Lower leg skin (tissue), 4 donors: ENCODE data around the gene KRTAP12-1. TPM values are rescaled to one million over a fixed set of nuclear protein-coding genes. Genes with fewer than 3 reads are reported as not detected.
"Not testable (repeated sequence)": the region's sequence is repeated elsewhere in the genome, so short reads cannot be mapped to it uniquely, and the experiment has no call there.

Experiments used
- DNase-seq, 2 donors: peaks; one replicate each; pipeline ENCODE4 v3.0.0-alpha.2; 2019; ENCODE audit warnings: low spot score in 2 of 2
- H3K4me3 ChIP-seq: fragments of 200-600 bp; sonication (generic); 2 replicates; pipeline ENCODE4 v1.5.1; 2017; ENCODE audit warnings: mild to moderate bottlenecking, low read depth; ENCODE audit not compliant: poor library complexity, severe bottlenecking
- POLR2A ChIP-seq, 2 donors: fragments of 450-650 bp; IDR thresholded peaks; one replicate each; pipeline ENCODE4 v1.6.1; 2016 to 2017; ENCODE audit warnings: antibody characterized with exemption in 2 of 2, mild to moderate bottlenecking in 1 of 2, moderate library complexity in 1 of 2
- WGBS, 2 donors: methylation state at CpG; one replicate each; pipeline ENCODE4 v1.1.5; 2018; 5-methylcytosine and 5-hydroxymethylcytosine counted together
- intact Hi-C: fragments of 100-400 bp; cut with DNase I; formaldehyde crosslinking; loops from one replicate; pipeline ENCODE4 v1.15.0; 2023; ENCODE audit warnings: low total_unique reads
- total RNA-seq, 4 donors: library from RNA; depleted of rRNA; stranded (reverse); fragments of >200 nt; gene quantifications; one replicate each; pipeline ENCODE4 v1.1.0, GENCODE V29; 2016
- TF ChIP-seq, protein P1 (sequence below), 3 donors: fragments of 450-650 bp; IDR thresholded peaks; one replicate each; pipeline ENCODE4 v1.5.1; 2016; ENCODE audit warnings: antibody characterized with exemption in 3 of 3, mild to moderate bottlenecking in 3 of 3, moderate library complexity in 2 of 3

The KRTAP12-1 gene
- total RNA-seq, 4 donors from 2014 or later, result 12.3 TPM; not detected in 3

DNA sequence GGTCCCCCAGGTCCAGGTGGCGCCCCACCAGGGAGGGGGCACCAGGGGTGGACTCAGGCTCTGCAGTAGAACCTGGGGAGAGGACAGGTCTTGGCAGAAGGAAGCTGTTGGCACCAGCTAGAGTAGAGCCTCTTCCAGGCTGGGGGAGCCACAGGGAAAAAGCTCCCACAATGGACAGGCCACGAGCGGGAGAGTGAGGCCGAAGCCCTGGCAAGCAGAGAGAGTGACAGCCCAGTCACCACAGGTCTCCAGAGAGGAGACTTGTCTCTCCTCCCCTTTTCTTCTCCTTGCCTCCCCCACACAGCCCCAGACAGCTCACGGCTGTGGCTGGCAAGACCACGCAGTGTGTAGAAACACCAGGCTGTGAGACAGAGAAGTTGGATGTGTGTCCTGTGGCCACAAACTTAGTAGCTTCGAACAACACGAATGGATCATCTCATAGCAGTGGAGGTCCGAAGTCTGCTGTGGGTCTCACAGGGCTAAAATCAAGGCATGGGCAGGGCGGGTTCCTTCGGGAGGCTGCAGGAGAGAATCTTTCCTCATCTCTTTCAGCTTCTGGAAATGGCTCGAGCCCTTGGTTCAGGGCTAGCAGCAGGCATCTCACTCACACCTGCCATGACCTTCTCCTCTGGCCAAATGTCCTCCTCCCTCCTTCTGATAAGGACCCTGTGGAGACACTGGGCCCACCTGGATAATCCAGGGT is 30.8 kb downstream of the KRTAP12-1 start:
- H3K4me3 ChIP-seq, result no peak overlapping the region
- intact Hi-C loops, result no loop called here
- 90 to 94% methylated on average over 12 of the region's 12 CpGs for WGBS, 2 donors
- peak; percentile 4 to 68 for DNase-seq
- TF ChIP-seq, protein P1, sequence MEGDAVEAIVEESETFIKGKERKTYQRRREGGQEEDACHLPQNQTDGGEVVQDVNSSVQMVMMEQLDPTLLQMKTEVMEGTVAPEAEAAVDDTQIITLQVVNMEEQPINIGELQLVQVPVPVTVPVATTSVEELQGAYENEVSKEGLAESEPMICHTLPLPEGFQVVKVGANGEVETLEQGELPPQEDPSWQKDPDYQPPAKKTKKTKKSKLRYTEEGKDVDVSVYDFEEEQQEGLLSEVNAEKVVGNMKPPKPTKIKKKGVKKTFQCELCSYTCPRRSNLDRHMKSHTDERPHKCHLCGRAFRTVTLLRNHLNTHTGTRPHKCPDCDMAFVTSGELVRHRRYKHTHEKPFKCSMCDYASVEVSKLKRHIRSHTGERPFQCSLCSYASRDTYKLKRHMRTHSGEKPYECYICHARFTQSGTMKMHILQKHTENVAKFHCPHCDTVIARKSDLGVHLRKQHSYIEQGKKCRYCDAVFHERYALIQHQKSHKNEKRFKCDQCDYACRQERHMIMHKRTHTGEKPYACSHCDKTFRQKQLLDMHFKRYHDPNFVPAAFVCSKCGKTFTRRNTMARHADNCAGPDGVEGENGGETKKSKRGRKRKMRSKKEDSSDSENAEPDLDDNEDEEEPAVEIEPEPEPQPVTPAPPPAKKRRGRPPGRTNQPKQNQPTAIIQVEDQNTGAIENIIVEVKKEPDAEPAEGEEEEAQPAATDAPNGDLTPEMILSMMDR (IDR thresholded peaks at IDR 0.05), result no peak
- no peak for TF ChIP-seq POLR2A (IDR thresholded peaks at IDR 0.05)

DNA sequence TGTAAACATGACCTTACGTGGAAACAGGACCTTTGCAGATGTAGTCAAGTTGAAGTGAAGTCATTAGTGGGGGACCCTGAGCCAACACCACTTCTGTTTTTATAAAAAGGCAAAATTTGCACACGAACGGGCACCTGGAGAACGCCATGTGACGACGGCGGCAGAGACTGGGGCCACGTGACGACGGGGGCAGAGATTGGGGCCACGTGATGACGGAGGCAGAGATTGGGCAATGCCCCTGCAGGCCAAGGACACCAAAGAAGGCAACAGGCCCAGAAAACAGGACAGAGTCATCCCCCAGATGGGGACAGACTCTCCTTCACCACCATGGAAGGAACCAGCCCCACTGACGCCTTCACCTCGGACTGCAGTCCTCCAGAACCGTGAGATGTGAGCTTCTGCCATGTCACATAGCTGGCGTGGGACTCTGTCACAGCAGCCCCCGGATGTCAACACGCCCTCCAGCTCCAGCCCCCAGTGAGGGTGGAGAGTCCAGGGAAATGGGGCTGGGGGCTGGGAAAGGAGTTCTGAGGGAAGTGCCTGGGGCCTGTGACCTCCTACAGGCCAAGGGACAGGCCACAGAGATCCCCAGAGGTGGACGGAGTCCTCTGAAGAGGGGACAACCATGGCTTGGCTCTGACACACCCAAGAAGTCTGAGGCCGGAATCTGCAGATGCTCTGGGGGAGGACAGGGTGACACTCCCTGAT is 31.5 kb downstream of the KRTAP12-1 start:
- DNase-seq, result peak; percentile 2 to 66
- no peak overlapping the region for H3K4me3 ChIP-seq
- WGBS, 2 donors, result 84 to 87% methylated on average over 20 of the region's 20 CpGs
- TF ChIP-seq, protein P1 (IDR thresholded peaks at IDR 0.05), result no peak
- TF ChIP-seq POLR2A (IDR thresholded peaks at IDR 0.05), result no peak
- intact Hi-C loops, result no loop called here

- no peak overlapping the region for H3K4me3 ChIP-seq
- intact Hi-C loops, result no loop called here
- TF ChIP-seq POLR2A (IDR thresholded peaks at IDR 0.05), result no peak
- TF ChIP-seq, protein P1 (IDR thresholded peaks at IDR 0.05), result no peak
- 85 to 87% methylated on average over 18 of the region's 18 CpGs for WGBS, 2 donors
- DNase-seq, result peak; percentile 6 to 62
Measured at GRCh38 chr21:44649521-44650100, 32.4 kb downstream of the KRTAP12-1 start.

- 75 to 85% methylated on average over 23 to 29 of the region's 33 CpGs for WGBS, 2 donors
- intact Hi-C loops, result no loop called here
- H3K4me3 ChIP-seq, result no peak overlapping the region
- TF ChIP-seq POLR2A (IDR thresholded peaks at IDR 0.05), result no peak
- TF ChIP-seq, protein P1 (IDR thresholded peaks at IDR 0.05), result no peak
- DNase-seq, result peak in 1 of 2 donors; percentile 10
Measured at GRCh38 chr21:44648557-44649311, 33.2 kb downstream of the KRTAP12-1 start.

- intact Hi-C loops, result no loop called here
- TF ChIP-seq, protein P1 (IDR thresholded peaks at IDR 0.05), result no peak
- TF ChIP-seq POLR2A (IDR thresholded peaks at IDR 0.05), result no peak
- peak in 1 of 2 donors; percentile 9 for DNase-seq
- H3K4me3 ChIP-seq, result no peak overlapping the region
- WGBS, 2 donors, result 55 to 68% methylated on average over 8 of the region's 8 CpGs
Measured at GRCh38 chr21:44647222-44647552, 34.8 kb downstream of the KRTAP12-1 start.

GRCh38 chr21:44646366-44647221 is 35.4 kb downstream of the KRTAP12-1 start, which contains the start of gene KRTAP10-11:
KRTAP10-11 (plus strand) TSS chr21:44646414; CDS start chr21:44646459, 45 bp downstream.
- H3K4me3 ChIP-seq, intact Hi-C loops, DNase-seq: not testable (repeated sequence)
- 79 to 80% methylated on average over 18 to 21 of the region's 21 CpGs for WGBS, 2 donors
